ENCODE results near the gene CLINT1. TPM values are rescaled to one million over a fixed set of nuclear protein-coding genes. Genes with fewer than 3 reads are reported as not detected.

The CLINT1 gene
- total RNA-seq, 4 donors from 2014 or later = 66.3 to 94.7 (median 77.9) TPM

GRCh38 chr5:157799578-157799977 is 59.4 kb downstream of the CLINT1 start:
- no peak for TF ChIP-seq CTCF (IDR thresholded peaks at IDR 0.05; ENCODE audit: low read depth)

DNA sequence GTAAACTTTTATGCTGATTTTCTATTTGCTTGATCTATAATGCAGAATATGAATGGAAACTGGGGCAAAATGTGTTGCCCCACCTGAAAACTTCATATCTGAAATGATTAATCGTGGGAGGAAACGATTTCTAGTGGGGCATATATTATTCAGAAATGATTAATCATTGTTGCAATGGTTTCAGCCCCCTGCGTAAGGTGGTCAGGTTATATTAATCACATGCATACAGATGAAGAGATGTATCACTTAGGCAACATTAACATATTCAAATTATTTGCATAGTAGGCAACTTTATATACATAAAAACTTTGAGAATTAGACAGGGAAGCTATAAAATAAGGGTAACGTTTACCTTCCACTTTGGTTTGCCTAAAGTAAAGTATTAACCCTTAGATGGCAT is 65.6 kb downstream of the CLINT1 start:
- no peak for TF ChIP-seq CTCF (IDR thresholded peaks at IDR 0.05; ENCODE audit: low read depth)

GRCh38 chr5:157785801-157786200 is 73.1 kb downstream of the CLINT1 start:
- no peak for TF ChIP-seq CTCF (IDR thresholded peaks at IDR 0.05; ENCODE audit: low read depth)

- no peak for TF ChIP-seq CTCF (IDR thresholded peaks at IDR 0.05; ENCODE audit: low read depth)
These were observed 79.7 kb downstream of the CLINT1 start for GRCh38 chr5:157779221-157779620.

DNA sequence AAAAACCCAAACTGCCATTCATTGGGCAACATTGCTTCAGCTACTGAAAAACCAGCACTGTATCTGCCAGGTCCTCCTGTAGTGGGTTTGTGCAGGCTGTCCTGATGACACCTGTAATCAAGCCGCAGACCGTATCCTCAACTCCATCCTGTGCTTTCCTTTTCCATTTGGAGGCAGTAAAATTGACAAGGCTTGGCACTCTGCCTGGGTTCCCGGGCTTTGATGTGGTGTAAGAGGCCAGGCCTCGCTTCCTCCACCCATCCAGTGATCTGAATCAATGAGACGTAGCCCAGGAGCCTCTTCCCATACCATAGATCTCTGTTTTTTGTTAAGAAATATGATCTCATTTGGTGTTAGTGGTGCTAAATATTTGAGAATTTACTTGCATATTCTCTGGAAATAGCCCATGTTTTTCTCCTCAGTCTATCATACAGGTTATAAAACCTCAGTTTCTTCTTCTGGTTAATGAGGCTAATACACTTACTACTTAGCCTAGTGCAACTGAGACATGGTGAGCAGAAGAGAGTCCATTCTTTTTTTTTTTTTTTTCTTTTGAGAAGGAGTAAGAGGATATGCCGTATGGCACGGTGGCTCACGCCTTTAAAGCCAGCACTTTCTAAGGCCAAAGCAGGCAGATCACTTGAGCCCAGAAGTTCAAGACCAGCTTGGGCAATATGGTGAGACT is 80.7 kb downstream of the CLINT1 start:
- TF ChIP-seq CTCF (IDR thresholded peaks at IDR 0.05; ENCODE audit: low read depth) = no peak

DNA sequence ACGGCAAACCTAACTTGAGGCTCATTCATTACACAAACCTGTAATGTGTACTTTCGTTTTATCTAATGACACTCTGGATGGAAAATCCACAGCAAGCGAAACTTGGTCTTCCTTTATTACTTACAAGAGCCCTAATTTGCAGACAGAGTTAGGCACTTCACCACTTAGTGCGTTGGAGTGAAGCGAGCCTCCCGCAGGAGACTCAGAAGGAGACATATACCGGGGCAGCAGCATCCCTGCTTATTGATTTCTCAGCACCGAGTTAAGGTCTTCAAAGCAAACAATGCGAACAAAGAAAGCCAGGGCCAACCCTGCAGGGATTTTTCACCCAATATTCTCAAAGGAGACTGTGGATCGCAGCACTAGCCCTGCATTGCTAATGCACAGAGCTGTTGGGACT is 86.8 kb downstream of the CLINT1 start:
- TF ChIP-seq CTCF (IDR thresholded peaks at IDR 0.05; ENCODE audit: low read depth) = no peak

DNA sequence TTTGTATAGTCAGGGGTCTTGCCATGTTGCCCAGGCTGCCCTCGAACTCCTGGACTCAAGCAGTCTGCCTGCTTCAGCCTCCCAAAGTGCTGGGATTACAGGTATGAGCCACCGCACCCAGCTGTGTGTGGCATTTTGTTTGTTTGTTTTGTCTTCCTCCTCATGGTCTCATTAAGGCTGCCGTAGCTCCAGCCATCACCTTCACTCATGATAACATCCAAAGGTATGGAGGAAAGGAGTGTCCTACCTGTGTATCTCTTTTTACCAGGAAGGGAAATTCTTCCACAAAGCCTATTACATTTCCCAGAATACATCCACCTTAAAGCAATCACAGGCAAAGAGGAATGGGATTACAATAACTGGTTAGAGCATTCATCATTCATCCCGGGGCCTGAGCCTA is 88.3 kb downstream of the CLINT1 start:
- TF ChIP-seq CTCF (IDR thresholded peaks at IDR 0.05; ENCODE audit: low read depth) = no peak

Measured in subcutaneous adipose tissue (tissue), 4 donors.